Breast epithelium (tissue), 3 donors: ENCODE measurements around the gene TBC1D9B.

Experiments used
- CTCF ChIP-seq, 3 donors: fragments of 450-650 bp; IDR thresholded peaks; one replicate each; pipeline ENCODE4 v1.5.1; 2016 to 2017; ENCODE audit warnings: antibody characterized with exemption in 3 of 3, mild to moderate bottlenecking in 3 of 3, moderate library complexity in 3 of 3
- POLR2A ChIP-seq: fragments of 450-650 bp; IDR thresholded peaks from one replicate; pipeline ENCODE4 v1.6.1; 2016; ENCODE audit warnings: antibody characterized with exemption, mild to moderate bottlenecking, moderate library complexity

- no peak for TF ChIP-seq POLR2A
- TF ChIP-seq CTCF (IDR thresholded peaks at IDR 0.05): no peak
These were observed 33.6 kb downstream of the TBC1D9B start for GRCh38 chr5:179874136-179874535.
